ENCODE data around the gene LGI4.

The LGI4 gene

DNA sequence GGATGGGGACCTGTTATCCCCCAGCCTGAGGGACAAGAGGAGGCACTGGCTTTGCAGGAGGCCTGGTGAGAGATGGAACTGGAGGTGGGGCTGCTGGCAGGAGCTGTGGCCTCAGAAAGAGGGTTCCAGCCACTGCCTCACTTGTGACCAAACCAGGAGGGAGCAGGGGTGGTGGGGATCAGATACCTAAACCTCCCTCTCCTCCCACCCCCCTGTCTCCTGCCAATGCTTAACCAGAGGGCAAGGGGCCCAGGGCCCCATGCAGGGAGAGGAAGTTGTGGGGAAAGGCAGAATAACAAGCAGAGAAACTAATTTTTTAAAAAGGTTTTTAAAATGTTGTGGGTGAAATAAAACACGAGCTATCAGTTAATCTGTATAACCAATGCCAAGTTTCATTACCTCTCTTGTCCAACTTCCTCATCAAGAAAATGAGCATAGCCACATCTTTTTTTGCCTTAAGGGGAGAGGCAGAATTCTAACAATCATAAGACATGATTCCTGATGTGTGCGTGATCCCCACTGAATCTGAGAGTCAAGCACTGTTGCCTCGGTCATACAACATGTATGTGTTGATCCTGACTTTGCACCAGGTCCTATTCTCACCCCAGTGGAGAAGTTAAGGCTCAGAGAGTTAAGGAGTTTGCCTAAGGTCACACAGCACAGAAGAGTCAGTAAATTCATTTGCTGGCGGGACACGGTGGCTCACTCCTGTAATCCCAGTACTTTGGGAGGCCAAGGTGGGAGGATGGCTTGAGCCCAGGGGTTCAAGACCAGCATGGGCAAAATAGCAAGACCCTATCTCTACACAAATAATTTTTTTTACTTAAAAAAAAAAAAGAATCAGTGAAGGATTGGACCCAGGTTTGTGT is 32.6 kb upstream of the LGI4 start:
- DNase-seq (ENCODE audit: extremely low read depth, low read depth), result no peak
- TF ChIP-seq, protein P1, sequence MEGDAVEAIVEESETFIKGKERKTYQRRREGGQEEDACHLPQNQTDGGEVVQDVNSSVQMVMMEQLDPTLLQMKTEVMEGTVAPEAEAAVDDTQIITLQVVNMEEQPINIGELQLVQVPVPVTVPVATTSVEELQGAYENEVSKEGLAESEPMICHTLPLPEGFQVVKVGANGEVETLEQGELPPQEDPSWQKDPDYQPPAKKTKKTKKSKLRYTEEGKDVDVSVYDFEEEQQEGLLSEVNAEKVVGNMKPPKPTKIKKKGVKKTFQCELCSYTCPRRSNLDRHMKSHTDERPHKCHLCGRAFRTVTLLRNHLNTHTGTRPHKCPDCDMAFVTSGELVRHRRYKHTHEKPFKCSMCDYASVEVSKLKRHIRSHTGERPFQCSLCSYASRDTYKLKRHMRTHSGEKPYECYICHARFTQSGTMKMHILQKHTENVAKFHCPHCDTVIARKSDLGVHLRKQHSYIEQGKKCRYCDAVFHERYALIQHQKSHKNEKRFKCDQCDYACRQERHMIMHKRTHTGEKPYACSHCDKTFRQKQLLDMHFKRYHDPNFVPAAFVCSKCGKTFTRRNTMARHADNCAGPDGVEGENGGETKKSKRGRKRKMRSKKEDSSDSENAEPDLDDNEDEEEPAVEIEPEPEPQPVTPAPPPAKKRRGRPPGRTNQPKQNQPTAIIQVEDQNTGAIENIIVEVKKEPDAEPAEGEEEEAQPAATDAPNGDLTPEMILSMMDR (IDR thresholded peaks at IDR 0.05; ENCODE audit: low read depth, low read length, missing control alignments), result no peak

DNA sequence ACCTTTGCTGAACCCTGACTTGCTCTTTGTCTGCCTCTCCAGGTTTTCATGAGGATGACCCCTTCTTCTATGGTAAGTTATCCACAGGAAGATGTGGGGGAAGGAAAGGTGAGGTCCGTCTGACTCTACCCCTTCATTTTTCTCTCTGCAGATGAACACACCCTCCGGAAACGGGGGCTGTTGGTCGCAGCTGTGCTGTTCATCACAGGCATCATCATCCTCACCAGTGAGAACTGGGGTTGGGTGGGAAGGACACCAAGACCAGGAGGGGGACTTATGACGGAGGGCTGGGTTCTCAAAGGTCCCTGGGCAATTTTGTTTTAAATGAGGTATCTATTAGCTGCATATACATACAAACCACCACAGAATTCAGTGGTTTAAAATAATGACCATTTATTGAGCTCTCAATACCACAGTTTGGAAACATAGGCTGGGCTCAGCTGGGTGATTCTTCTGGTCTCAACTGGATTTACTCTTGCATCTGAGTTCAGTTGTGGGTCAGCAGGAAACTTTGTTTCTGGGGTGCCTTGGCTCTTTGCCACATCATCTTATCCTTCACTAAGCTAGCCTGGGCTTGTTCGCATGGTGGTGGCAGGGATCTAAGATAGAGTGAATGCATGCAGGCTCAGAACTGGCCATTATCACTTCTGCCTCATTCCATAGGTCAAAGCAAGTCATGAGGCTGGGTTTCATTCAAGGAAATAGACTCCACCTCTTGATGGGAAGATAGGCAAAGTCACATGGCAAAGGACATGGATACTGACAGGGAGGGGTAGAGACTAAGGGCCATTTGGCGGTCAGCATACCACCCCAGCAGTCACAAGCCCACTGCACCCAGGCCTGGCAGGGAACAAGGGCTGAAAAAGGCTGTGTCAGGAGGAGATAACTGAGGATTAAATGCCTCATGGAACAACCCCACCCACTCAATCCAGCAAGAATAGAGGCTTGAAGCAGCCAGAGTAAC is 31.5 kb upstream of the LGI4 start:
- no peak for DNase-seq (ENCODE audit: extremely low read depth, low read depth)
- H3K4me3 ChIP-seq (replicated peaks; ENCODE audit: low read depth, low read length), result no peak overlapping the region
- TF ChIP-seq, protein P1 (IDR thresholded peaks at IDR 0.05; ENCODE audit: low read depth, low read length, missing control alignments), result no peak

More for the DNA sequence above, 32.6 kb upstream of the LGI4 start:
- no peak overlapping the region for H3K4me3 ChIP-seq (replicated peaks; ENCODE audit: low read depth, low read length)

DNA sequence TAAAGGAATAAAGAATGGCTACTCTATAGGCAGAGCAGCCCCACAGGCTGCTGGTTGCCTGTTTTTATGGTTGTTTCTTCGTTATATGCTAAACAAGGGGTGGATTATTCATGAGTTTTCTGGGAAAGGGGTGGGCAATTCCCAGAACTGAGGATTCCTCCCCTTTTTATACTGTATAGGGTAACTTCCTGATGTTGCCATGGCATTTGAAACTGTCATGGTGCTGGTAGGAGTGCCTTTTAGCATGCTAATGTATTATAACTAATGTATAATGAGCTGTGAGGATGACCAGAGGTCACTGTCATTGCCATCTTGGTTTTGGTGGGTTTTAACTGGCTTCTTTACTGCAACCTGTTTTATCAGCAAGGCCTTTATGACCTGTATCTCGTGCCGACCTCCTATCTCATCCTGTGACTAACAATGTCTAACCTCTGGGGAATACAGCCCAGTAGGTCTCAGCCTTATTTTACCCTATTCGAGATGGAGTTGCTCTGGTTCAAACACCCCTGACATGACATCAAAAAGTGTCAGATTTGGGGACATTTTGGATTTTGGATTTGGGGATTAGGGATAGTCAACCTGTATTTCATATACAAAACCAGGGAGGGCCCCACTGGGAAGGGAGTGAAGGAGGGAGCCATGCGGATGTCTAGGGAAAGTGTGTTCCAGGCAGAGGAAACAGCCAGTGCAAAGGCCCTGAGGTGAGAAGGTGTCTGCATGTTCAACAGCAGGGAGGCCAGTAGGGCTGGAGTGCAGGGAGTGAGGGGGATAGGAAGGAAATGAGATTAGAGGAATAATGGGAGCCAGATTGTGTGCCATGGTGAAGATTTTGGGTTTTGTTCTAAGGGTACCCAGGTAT is 30.6 kb upstream of the LGI4 start:
- no peak for DNase-seq (ENCODE audit: extremely low read depth, low read depth)
- H3K4me3 ChIP-seq (replicated peaks; ENCODE audit: low read depth, low read length), result no peak overlapping the region
- TF ChIP-seq, protein P1 (IDR thresholded peaks at IDR 0.05; ENCODE audit: low read depth, low read length, missing control alignments), result no peak

DNA sequence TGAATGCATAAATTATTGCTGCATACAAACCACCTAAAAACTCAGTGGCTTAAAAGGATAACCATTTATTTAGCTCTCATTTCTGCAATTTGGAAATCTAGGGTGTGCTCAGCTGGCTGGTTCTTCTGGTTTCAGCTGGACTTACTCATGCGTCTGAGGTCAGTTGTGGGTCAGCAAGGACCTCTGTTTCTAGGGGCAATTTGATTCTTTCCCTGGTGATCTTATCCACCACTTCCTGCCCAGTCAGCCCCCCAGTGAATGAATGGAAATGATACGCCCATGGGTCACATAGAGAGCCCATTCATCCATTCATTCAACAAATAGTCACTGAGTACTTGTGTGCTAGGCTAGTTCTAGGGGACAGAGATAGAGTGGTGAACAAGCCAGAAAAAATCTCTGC is 29.6 kb upstream of the LGI4 start:
- DNase-seq (ENCODE audit: extremely low read depth, low read depth), result no peak
- no peak overlapping the region for H3K4me3 ChIP-seq (replicated peaks; ENCODE audit: low read depth, low read length)
- TF ChIP-seq, protein P1 (IDR thresholded peaks at IDR 0.05; ENCODE audit: low read depth, low read length, missing control alignments), result no peak

DNA sequence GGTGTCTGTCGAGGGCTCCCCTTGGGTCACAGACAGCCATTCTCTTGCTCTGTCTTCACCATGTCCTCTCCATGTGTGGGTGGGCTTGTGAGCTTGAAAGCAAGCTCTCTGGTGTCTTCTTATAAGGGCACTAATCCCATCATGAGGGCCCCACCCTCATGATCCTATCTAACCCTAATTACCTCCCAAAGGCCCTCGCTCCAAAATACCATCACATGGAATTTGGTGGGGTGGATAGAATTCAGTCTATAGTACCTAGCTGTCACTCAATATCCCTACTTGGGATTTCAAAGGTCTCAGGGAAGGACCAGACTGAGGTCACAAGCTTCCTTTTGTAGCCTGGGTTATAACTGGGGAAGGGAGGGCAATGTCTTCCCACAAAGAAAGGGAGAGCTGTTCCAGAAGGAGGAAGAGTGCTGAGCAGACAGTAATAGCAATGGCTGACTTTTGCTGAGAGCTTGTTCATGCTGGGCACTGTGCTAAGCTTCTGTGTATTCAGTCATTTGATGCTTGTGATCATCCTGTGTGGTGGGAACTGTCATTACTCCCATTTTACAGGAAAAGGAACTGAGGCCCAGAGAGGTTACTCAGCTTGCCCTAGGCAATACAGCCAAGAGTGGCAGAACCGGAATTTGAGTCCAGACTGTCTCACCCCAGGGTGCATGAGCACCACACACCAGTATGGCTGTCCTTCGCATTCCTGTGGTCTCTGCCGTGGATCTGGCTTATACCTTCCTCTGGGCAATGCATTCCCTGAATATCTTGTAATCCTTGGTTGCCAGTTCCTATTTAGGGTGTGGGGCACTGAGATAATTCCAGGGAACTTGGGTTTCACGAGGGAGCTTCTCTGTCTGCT is 27.8 kb upstream of the LGI4 start:
- TF ChIP-seq, protein P1 (IDR thresholded peaks at IDR 0.05; ENCODE audit: low read depth, low read length, missing control alignments), result no peak
- no peak for DNase-seq (ENCODE audit: extremely low read depth, low read depth)
- H3K4me3 ChIP-seq (replicated peaks; ENCODE audit: low read depth, low read length), result no peak overlapping the region

Data from HFF-Myc (cell line).